GM19395 (cell line): Measurements from ENCODE around the gene LRRC3.

ENCODE experiments used
- ATAC-seq: cut with Tn5 transposase; IDR thresholded peaks from one replicate; pipeline ENCODE4 v1.9.1; 2021; ENCODE audit warnings: mild to moderate bottlenecking, moderate library complexity; ENCODE audit not compliant: unreplicated experiment

LRRC3 gene

DNA sequence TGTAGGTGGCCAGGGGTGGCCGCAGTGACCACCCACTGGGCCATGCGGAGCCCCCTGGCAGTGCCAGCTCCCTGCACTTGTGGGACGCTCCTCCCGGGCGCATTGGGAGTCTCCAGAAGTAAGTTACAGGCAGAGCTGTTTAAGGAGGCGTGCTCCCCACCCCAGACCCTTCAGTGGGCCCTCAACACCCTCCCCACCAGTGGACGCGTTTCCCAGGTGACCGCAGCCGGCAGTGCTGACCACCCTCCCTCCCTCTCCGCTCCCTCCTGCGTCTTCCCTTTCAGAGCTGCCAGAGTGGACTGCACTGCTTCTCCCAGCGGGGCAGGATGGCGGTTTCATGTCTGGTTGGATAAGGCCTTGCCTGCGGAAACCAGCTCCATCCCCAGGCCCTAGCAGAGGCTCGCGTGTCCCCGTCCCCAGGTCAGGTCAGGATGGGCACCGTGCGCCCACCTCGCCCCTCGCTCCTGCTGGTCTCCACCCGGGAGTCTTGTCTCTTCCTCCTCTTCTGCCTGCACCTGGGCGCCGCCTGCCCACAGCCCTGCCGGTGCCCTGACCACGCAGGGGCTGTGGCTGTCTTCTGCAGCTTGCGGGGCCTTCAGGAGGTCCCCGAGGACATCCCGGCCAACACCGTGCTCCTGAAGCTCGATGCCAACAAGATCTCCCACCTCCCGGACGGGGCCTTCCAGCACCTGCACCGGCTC is 1.1 kb downstream of the LRRC3 start:
- ATAC-seq, result no peak

DNA sequence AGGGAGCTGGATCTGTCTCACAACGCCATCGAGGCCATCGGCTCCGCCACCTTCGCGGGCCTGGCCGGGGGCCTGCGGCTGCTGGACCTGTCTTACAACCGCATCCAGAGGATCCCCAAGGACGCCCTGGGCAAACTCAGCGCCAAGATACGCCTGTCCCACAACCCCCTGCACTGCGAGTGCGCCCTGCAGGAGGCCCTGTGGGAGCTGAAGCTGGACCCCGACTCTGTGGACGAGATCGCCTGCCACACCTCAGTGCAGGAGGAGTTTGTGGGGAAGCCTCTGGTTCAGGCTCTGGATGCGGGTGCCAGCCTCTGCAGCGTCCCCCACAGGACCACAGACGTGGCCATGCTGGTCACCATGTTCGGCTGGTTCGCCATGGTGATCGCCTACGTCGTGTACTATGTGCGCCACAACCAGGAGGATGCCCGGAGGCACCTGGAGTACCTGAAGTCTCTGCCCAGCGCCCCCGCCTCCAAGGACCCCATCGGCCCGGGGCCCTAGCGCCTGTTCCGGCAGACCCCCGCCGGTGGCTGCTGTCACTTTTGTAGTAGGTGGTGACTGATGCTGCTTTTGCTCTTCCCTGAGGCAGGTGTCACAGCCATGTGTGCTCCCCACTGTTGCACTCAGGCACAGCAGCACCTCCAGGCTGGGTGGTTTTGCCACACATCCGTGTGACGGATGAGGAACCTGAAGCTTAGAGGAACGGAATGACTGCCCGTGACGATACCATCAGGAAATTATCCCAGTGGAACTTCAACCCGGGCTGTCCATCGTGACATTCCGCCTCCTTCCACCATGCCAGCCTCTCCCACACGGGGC is 1.8 kb downstream of the LRRC3 start:
- ATAC-seq, result no peak

DNA sequence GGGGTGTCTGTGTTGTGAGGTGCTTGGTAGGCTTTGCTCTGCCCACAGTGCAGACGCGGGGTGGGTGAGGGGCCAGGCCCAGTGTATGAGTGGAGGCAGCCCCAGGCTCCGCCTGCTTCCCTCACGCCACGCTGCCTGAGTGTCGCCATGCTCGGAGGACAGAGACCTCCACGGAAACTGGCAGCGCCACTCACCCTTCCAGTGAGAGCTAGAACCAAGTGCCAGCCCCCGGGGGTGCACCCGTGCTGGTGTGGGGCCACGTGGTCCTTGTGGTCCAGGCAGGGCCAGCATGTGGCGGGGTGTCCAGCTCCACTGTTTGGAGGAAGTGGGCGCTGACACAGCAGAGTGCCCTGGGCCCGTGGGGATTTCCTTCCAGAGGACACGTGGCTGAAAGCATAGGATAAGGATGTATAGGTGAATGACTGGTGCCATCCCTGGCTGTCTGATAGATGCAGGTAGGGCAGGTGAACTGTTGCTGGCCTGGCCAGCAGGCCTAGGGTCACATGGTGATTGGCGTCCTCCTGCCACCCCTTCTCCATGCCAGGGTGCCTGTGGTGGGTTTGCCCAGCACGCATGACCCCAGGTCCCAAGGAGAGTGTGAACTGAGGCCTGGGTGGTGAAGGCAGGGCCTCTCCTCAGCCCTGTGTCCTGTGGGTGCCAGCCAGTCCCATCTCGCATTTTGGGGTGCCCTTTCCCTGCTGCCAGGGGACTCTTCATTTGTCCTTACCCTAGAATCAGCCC is 3.8 kb downstream of the LRRC3 start:
- ATAC-seq, result no peak

DNA sequence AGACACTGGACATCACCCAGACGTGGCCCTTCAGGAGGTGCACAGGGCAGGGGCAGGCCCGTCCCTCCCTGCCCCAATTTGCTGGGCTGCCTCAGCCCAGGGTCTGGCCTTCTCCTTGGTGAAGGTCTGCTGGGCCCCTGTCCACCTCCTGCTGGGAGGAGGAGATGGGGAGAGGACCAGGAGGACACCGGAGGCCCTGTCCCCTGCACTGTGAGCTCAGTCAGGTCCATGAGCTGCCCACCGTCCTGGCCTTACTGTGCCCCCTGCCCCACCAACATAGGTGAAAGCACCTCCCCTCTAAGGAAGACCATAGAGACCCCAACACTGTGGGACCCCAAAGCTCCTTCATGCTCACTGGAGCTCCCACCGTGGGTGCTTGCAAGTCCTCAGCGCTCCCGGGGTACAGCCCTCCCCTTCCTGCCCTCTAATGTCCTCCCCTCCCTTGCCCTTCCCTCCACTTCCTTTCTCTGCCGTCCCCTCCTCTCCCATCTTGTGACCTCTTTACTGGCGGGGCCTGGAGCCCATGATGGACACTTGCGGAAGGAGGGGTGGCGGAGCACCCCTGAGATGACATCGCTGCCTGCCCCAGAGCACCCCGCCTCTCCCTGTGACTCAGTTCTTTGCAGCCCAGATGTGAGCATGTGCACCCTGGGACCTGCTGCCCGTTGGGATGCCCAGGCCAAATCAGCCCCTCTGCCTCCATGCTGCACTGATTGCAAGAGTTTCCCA is 4.6 kb downstream of the LRRC3 start:
- no peak for ATAC-seq

DNA sequence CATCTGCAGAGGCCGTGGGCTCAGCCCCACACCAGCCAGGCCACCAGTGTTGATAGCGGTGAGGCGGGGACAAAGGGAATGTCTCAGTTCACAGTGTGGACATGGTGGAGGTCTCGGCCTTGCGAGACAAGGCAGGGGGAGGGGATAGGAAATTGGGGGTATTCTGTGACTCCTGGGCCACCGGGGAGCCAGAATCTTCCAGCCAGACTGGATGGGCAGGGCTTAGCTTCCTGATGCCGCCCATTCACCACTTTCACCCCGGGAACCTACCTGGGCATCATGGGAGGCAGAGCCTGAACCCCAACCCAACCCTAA is 5.1 kb downstream of the LRRC3 start:
- ATAC-seq, result no peak

DNA sequence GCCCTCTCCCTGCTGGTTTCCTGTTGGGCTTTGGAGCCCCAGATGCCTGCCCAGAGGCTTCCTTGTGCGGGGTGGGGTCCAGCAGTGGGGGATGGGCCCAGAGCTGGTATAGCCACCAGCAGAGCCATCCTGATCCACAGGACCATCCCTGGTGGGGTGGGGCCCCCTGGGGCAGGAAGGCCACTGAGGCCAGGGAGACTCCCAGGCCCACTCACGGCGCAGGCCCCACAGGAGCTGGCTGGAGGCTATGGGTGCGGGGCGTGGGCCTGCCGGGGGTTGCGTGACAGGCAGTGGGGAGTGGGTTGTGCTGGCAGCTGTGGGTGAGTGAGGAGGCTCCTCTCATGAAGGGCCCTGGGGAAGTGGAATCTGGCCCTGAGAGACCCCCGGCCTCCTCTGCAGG is 5.7 kb downstream of the LRRC3 start:
- no peak for ATAC-seq

DNA sequence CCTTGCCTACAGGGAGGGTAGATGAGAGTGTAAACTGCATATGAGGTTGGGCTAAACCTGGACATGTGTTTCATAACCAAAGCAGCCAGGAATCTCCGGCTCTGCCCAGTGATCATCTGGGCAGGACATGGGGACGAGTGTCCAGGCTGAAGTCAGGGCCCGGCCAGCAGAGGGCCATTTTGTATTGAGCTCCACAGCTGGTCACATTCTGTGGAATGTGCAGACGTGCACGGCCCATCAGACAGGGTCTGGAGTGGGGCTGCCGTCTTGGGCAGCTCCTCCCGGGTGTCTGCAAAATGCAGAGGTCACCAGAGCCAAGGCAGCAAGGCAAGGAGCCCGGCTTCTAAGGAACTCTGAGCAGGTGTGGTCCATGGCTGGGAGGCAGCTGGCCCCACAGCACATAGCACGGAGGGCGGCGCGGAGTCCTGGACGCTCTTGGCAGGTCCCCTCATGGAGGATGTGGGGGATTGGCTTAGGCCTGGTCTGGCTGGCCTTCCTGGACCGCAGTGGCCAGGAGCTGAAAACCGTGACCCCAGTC is 6.2 kb downstream of the LRRC3 start:
- ATAC-seq, result no peak

DNA sequence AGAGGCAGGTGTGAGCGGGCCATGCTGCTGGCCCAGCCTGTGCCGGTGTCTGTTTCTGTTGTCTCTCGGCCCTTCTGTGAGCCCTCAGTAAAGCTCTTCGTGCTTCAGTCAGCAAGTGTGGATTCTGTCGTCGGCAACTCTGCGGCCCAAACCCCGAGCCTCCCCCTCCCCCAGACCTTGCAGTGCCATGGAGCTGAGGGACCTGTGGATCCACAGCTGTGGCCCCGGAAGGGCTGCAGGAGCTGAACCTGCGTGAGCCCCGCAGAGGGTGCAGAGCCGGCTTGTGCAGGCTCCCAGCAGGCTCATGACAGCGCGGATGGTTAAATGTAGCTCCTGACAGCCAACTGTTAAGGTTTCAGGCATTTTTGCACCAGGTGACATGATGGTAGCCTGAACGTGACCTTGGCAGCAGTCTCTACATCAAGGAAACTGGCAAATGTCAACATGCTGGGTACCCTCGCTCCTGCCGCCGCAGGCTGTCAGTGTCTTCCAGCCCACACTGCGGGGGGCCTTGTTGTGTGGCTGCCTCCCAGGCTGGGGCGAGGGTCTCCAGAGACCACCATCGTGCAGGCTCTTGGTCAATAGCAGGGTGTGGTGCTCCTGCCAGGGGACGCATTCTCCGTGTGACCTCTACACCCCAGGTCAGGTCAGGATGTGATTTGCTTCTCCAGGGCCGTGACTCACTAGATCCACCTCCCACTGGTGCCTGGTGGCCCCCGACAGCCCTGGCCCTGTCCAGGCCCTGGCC is 7.0 kb downstream of the LRRC3 start:
- no peak for ATAC-seq

DNA sequence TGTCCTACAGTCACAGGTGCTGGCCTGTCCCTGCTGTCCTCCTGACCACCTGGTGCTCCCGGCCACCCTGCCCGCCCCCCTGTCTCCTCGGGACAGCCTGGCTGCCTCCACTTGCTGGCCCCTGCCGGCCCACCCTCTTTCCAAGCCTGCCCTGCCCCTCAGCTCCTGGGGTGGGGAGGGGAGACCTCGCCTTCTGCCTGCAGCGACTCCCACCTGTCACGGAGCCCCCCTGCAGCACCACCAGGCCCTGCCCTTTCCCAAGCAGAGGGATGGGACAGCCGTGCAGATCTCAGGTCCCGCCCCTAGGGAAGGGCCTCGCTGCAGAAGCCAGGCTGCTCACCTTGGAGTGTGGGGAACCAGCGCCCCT is 7.5 kb downstream of the LRRC3 start:
- no peak for ATAC-seq

DNA sequence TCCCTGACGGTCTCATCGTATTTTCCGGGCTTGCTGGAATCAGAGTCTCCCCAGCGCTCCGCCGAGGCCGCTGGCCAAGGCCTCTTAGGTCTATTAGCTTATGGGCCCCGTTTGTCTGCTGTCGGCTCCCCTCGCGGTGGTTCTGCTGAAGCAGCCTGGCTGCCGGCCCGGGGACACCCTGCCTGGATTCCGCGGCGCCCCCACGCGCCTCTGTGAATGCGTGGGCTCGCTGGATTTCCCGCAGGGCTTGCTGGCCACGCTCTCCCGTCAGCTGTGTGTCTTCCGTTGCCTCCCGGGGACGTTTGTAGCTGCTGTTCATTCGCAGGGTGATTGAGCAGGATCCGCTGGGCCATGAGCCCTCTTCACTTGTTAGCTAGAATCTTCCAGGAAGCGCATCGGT is 8.4 kb downstream of the LRRC3 start:
- ATAC-seq, result no peak

DNA sequence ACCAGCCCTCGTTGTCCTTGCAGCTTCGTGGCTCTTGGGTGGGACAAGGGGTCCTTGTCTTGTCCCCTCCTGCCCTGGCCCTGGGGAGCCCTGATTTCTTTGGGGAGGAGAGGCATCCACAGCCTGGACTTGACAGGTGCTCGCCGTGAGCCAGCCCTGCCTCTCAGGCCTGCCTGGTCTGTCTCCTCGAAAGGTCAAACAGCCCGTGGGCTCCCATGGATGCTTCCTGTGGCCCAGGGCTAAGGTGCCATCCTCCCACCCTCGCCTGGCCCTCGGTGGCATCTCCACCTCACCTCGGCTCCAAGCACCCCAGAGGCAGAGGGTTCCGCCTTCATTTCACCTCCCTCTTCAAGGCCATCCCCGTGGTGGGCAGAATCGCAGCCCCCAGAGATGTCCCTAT is 9.0 kb downstream of the LRRC3 start:
- no peak for ATAC-seq

DNA sequence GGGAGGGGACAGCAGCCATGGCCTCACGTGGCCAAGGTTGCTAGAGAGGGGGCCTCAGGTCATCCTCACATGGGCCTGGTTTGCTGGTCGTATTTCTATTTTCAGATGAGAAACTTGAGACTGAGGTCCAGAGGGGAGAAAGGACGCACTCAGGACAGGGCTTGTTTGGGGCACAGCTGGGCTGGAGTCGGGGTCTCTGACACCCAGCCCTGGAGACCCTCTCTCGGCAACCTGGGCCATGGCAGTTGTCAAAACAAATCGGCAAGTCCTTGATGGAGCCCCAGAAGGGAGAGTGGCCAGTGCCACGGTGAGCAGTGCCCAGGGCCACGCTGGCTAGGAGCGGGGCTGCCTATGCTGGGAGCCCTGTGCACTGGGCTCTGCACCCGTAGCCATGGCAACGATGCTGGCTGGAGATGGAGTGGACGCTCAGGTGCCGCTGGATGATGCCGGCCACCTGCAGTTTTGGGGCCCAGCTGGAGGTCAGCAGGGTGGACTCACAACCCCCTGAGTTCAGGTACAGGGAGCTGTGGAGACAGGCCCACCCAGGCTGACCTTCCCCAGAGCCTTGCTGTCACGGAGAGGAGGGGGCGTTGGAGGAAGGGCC is 11.1 kb downstream of the LRRC3 start:
- no peak for ATAC-seq

DNA sequence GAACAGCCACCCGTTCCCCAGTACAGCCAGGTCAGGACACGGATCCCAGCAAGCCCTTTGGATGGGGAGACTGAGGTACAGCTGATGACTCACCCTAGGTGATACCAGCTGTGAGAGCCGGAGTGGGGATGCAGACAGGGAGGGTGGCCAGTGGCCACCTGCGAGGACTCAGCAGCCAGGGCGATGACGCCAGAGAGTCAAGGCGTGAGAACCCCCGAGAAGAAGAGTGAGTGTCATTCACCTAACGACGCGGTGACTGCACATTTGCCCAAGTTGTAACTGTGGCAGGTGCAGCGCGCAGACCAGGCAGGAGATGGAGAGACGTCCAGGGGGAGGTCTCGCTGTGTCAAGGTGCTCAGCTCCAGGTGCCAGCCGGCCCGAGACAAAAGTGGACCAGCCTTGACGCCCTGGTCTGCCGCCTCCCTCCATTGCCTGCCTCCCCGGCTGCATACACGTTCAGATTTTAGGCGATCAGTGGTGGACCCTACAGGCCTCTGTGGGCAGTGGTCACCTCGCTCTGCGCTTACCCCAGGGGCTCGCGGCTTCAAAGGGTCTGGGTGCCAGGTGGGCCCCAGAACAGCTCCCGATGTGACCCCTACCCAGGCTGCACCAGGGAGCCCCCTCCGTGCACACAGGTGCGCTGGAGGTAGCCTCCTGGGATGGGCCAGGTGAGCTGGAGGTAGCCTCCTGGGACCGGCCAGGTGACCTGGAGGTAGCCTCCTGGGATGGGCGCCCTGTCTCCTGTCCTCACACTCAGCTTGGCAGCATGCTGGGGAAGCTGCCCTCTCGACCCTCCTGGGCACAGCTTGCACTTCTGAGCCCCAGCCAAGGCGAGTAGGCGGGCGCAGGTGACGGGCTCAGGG is 11.9 kb downstream of the LRRC3 start:
- no peak for ATAC-seq

DNA sequence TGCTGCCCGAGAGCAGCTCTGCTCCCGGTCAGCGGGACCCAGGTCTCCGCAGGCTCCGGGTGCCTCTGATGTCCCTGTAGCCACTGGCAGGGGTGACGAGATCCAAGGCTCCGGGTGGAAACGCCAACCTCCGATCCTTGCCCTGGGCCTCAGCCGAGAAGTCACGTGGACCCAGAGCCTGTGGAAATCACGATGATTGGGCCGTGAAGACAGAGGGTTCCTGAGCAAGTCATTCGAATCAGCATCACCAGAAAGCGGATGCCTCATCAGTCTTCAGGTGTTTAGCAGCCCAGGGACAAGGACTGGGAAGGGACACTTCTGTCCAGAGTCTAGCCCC is 12.5 kb downstream of the LRRC3 start:
- no peak for ATAC-seq

DNA sequence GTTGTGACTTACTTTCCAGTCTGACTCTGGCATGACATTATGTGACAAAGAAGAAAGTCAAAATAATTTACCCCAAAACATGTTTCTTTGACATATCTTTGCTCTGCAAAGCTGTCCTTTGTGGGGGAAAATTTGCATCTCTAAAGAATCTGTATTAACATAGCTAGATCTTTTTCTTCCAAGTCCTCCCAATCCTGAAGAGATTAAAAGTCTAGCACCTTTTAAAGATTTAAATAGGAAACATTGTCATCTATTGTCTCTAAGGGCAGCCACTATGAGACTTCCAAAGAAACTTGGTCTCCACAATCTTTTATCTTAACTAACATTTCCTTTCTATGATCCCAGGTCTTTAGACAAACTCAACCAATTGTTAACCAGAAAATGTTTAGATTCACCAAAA is 16.0 kb downstream of the LRRC3 start:
- no peak for ATAC-seq

DNA sequence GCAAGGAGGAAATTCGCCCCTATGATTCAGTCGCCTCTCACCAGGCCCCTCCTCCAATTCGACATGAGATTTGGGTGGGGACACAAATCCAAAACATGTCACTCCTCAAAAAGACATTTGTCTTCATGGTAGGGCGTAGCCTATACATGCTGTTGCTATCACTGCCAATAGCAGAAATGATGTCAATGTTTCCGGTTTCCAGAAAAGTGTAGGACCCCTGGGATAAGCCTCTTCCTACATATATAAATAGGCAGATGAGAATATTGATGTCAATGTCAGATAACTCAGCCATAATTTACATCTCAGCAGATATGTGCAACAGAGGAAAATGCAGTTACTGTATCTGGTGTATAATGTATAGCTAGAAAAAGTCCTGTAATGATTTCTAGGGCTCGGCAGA is 16.7 kb downstream of the LRRC3 start:
- ATAC-seq, result no peak

DNA sequence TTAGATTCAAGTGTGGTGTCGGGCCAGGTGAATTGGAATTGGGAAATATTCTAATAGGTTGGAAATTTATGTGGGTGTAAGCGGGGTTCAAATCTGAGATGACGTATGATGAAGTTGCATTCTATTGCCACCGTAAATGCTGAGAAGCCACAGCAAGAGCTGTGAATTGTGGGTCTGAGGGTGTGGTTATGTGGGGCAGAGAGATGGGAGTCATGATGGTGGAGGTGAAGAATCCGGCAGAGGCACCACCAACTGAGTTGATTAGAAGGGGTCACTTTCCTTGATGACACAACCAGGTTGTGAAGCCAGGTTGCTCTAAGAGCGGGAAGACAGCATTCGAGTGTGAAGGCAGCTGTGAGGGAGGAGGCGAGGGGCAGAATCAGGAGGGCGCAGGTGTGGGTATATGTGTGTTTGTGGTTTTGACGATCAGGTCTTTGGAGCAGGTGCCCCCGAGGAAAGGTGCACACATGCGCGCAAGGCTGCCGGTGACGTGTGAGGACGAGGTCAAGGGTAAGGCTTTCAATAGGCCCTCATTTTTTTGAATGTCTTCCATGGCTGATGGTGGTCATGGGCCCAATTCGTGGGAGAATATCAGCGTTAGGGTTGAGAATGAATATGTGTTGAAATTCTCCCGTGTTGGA is 18.7 kb downstream of the LRRC3 start:
- ATAC-seq, result no peak

DNA sequence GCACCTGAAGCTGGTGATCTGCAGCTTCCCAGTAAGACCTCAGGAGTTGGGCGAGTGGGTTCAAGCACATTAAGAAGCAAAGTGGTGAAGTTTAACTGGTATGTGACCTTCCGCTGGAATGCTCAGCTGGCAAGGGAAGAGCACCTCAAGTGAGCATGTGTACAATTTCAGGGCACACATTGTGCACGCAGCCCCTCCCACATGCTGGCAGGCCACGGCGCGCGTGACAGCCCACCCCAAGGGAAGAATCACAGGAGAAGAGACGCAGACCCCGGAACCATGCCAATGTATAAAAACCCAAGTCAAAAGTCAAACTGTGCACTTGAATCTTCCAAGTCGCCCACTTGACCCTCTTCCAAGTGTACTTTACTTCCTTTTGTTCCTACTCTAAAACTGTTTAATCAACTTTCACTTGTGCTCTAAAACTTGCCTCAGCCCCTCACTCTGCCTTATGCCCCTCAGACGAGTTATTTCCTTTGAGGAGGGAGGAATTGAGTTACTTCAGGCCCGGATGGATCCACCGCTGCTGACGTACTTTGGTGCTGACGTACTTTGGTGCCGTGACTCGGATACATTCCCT is 20.0 kb downstream of the LRRC3 start:
- ATAC-seq, result no peak
